SK-N-SH (cell line): ENCODE data around the gene CXCL1.

Experiments
- CHD2 ChIP-seq: fragments of 150-350 bp; IDR thresholded peaks from 2 replicates; pipeline ENCODE4 v1.6.1; 2018; ENCODE audit warnings: low read length; ENCODE audit not compliant: partially characterized antibody
- JUND ChIP-seq: IDR thresholded peaks from 2 replicates; pipeline ENCODE4 v1.4.0; 2012
- PBX3 ChIP-seq: IDR thresholded peaks from 2 replicates; pipeline ENCODE4; 2012
- SIN3A ChIP-seq: IDR thresholded peaks from 2 replicates; pipeline ENCODE4 v1.6.1; 2012; ENCODE audit warnings: low read depth, mild to moderate bottlenecking, low read length, moderate library complexity, borderline replicate concordance
- TCF12 ChIP-seq: IDR thresholded peaks from 2 replicates; pipeline ENCODE4 v1.4.0; 2012
- TF ChIP-seq, protein P1 (sequence below): fragments of 200-600 bp; sonication (generic); IDR thresholded peaks from 2 replicates; pipeline ENCODE4 v1.6.1; 2017; ENCODE audit warnings: antibody characterized with exemption, mild to moderate bottlenecking, moderate library complexity

DNA sequence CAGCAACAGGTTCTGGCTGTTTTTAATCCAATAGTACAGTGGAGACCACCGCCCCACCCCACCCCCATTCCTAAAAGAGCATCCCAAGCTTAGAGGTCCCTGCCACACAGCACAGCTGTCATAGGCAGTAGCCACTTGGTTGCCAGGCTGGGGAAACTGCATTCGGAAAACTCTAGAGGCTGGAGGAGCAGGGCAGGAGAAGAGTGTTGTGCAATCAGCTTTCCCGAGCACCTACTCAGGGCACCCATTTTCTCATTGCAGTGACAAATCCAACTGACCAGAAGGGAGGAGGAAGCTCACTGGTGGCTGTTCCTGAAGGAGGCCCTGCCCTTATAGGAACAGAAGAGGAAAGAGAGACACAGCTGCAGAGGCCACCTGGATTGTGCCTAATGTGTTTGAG is 1.1 kb downstream of the CXCL1 start:
- TF ChIP-seq, protein P1, sequence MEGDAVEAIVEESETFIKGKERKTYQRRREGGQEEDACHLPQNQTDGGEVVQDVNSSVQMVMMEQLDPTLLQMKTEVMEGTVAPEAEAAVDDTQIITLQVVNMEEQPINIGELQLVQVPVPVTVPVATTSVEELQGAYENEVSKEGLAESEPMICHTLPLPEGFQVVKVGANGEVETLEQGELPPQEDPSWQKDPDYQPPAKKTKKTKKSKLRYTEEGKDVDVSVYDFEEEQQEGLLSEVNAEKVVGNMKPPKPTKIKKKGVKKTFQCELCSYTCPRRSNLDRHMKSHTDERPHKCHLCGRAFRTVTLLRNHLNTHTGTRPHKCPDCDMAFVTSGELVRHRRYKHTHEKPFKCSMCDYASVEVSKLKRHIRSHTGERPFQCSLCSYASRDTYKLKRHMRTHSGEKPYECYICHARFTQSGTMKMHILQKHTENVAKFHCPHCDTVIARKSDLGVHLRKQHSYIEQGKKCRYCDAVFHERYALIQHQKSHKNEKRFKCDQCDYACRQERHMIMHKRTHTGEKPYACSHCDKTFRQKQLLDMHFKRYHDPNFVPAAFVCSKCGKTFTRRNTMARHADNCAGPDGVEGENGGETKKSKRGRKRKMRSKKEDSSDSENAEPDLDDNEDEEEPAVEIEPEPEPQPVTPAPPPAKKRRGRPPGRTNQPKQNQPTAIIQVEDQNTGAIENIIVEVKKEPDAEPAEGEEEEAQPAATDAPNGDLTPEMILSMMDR, result no peak
- TF ChIP-seq JUND (no peak), SIN3A (no peak), CHD2 (no peak), PBX3 (no peak), TCF12 (no peak)
